H1 (cell line): Measurements from ENCODE around the gene RNF149.

Source experiments
- ATF3 ChIP-seq: IDR thresholded peaks from 2 replicates; pipeline ENCODE4 v1.6.1; 2011; ENCODE audit warnings: low read depth, mild to moderate bottlenecking, low read length; ENCODE audit not compliant: insufficient read depth
- CTCF ChIP-seq, 3 experiments: IDR thresholded peaks; 1 replicate in 2 of 3; 2 replicates in 1 of 3; pipeline versions ENCODE4 v1.5.1 to v1.6.1; 2011; ENCODE audit warnings: low read length in 3 of 3, mild to moderate bottlenecking in 3 of 3, inconsistent platforms in 2 of 3, low read depth in 1 of 3, moderate library complexity in 1 of 3; ENCODE audit not compliant: insufficient read depth in 1 of 3; ENCODE audit errors: control extremely low read depth in 1 of 3
- POLR2A ChIP-seq, 2 experiments: IDR thresholded peaks; 1 replicate in 1 of 2; 2 replicates in 1 of 2; pipeline ENCODE4 v1.6.1; 2011; ENCODE audit warnings: low read depth in 2 of 2, low read length in 2 of 2, mild to moderate bottlenecking in 2 of 2; ENCODE audit errors: control extremely low read depth in 1 of 2
- SUZ12 ChIP-seq: fragments of 200-600 bp; sonication (generic); IDR thresholded peaks from 2 replicates; pipeline ENCODE4 v1.6.1; 2012; ENCODE audit warnings: mild to moderate bottlenecking, inconsistent platforms, low read length, moderate library complexity, mixed read lengths
- TEAD4 ChIP-seq: IDR thresholded peaks from 2 replicates; pipeline ENCODE4 v1.6.1; 2012; ENCODE audit warnings: low read depth, low read length, inconsistent platforms, mixed read lengths
- USF2 ChIP-seq: IDR thresholded peaks from 2 replicates; pipeline ENCODE4 v1.6.1; 2011; ENCODE audit warnings: low read length, improper control_type of control experiment
- ZNF274 ChIP-seq: IDR thresholded peaks from 2 replicates; pipeline ENCODE4 v1.7.0; 2012; ENCODE audit warnings: low read length, borderline replicate concordance; ENCODE audit errors: extremely low read depth

- no peak for TF ChIP-seq TEAD4
- no peak for TF ChIP-seq CTCF (IDR thresholded peaks at IDR 0.05; ENCODE audit: control extremely low read depth in 1 of 3, insufficient read depth in 1 of 3, low read depth in 1 of 3, low read length in 3 of 3)
- TF ChIP-seq ZNF274 = no peak
- no peak for TF ChIP-seq USF2
- no peak for TF ChIP-seq POLR2A (IDR thresholded peaks at IDR 0.05; ENCODE audit: control extremely low read depth in 1 of 2, low read depth in 2 of 2, low read length in 2 of 2)
- TF ChIP-seq ATF3 = no peak
- no peak for TF ChIP-seq SUZ12
These were observed 2.1 kb downstream of the RNF149 start for GRCh38 chr2:101306410-101306809.
